Measurements from ENCODE around the gene ANOS1.
"Not testable (repeated sequence)": the region's sequence is repeated elsewhere in the genome, so short reads cannot be mapped to it uniquely, and the experiment has no call there.

Gene ANOS1

GRCh38 chrX:8546715-8547114 lies 185.2 kb downstream of the ANOS1 start:
- H3K9me2 ChIP-seq (ENCODE audit: low read depth, low read length) = no peaks in the 10 kb centered on the region
- no peaks in the 10 kb centered on the region for H3F3A ChIP-seq (ENCODE audit: insufficient read depth, low read length)
- H3K27ac ChIP-seq (ENCODE audit: low read depth, low read length, poor library complexity, severe bottlenecking) = no peak overlapping the region
- H3K79me2 ChIP-seq (ENCODE audit: insufficient read depth, low read length) = no peaks in the 10 kb centered on the region
- no peaks in the 10 kb centered on the region for H3K9me3 ChIP-seq (ENCODE audit: low read length)
- no peaks in the 10 kb centered on the region for H3K36me3 ChIP-seq (ENCODE audit: insufficient read depth, low read length)
- no peaks in the 10 kb centered on the region for H3K27me3 ChIP-seq (ENCODE audit: insufficient read depth, low read length)
- no peak overlapping the region for H3K4me2 ChIP-seq (ENCODE audit: low read length)
- H3K4me1 ChIP-seq (ENCODE audit: insufficient read depth, low read length, severe bottlenecking) = no peaks in the 10 kb centered on the region
- no peaks in the 10 kb centered on the region for H4K20me1 ChIP-seq (ENCODE audit: insufficient read depth, low read length)
- no peak overlapping the region for H3K9ac ChIP-seq (ENCODE audit: low read length)
- H2AFZ ChIP-seq (ENCODE audit: low read length) = no peak overlapping the region
- H3K4me3 ChIP-seq (ENCODE audit: low read depth, low read length, poor library complexity, severe bottlenecking) = no peak overlapping the region
- no peak for TF ChIP-seq EZH2 (IDR thresholded peaks at IDR 0.05; ENCODE audit: borderline replicate concordance, low read length)
- TF ChIP-seq, protein P1, sequence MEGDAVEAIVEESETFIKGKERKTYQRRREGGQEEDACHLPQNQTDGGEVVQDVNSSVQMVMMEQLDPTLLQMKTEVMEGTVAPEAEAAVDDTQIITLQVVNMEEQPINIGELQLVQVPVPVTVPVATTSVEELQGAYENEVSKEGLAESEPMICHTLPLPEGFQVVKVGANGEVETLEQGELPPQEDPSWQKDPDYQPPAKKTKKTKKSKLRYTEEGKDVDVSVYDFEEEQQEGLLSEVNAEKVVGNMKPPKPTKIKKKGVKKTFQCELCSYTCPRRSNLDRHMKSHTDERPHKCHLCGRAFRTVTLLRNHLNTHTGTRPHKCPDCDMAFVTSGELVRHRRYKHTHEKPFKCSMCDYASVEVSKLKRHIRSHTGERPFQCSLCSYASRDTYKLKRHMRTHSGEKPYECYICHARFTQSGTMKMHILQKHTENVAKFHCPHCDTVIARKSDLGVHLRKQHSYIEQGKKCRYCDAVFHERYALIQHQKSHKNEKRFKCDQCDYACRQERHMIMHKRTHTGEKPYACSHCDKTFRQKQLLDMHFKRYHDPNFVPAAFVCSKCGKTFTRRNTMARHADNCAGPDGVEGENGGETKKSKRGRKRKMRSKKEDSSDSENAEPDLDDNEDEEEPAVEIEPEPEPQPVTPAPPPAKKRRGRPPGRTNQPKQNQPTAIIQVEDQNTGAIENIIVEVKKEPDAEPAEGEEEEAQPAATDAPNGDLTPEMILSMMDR (IDR thresholded peaks at IDR 0.05; ENCODE audit: low read length) = no peak

DNA sequence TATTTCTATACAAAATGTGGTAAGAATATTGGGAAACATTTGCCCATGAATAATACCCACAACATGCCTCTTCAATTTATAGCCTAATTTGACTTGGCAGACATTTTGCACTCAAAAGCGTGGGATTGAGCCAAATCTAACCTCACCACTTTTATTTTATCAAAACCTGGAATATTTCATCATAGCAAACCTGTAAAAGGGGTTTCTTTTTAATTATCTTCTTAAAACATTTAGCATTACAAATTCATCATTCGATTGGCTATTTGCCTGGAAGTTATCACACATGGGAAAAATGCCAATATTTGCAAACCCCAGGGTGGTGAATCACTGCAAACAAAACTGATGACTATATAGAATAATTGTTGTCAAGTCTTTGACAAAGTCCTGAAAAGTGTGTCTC lies 211.1 kb downstream of the ANOS1 start:
- Histone ChIP-seq H3K36me3 (ENCODE audit: insufficient read depth, low read length) (no peaks in the 10 kb centered on the region), H3K4me2 (ENCODE audit: low read length) (no peak overlapping the region), H4K20me1 (ENCODE audit: insufficient read depth, low read length) (no peaks in the 10 kb centered on the region), H3F3A (ENCODE audit: insufficient read depth, low read length) (no peaks in the 10 kb centered on the region), H2AFZ (ENCODE audit: low read length) (no peak overlapping the region), H3K9ac (ENCODE audit: low read length) (no peak overlapping the region), H3K79me2 (ENCODE audit: insufficient read depth, low read length) (no peaks in the 10 kb centered on the region), H3K9me2 (ENCODE audit: low read depth, low read length) (no peaks in the 10 kb centered on the region), H3K9me3 (ENCODE audit: low read length) (no peaks in the 10 kb centered on the region), H3K4me1 (ENCODE audit: insufficient read depth, low read length, severe bottlenecking) (no peaks in the 10 kb centered on the region), H3K27ac (ENCODE audit: low read depth, low read length, poor library complexity, severe bottlenecking) (no peak overlapping the region), H3K4me3 (ENCODE audit: low read depth, low read length, poor library complexity, severe bottlenecking) (no peak overlapping the region), H3K27me3 (ENCODE audit: insufficient read depth, low read length) (no peaks in the 10 kb centered on the region)
- no peak for TF ChIP-seq EZH2 (IDR thresholded peaks at IDR 0.05; ENCODE audit: borderline replicate concordance, low read length)

- Histone ChIP-seq H3K9me3 (ENCODE audit: low read length) (no peaks in the 10 kb centered on the region), H3K27me3 (ENCODE audit: insufficient read depth, low read length) (no peaks in the 10 kb centered on the region), H4K20me1 (ENCODE audit: insufficient read depth, low read length) (no peaks in the 10 kb centered on the region), H3K79me2 (ENCODE audit: insufficient read depth, low read length) (no peaks in the 10 kb centered on the region), H3K4me2 (ENCODE audit: low read length) (no peak overlapping the region), H2AFZ (ENCODE audit: low read length) (no peak overlapping the region), H3F3A (ENCODE audit: insufficient read depth, low read length) (no peaks in the 10 kb centered on the region), H3K4me1 (ENCODE audit: insufficient read depth, low read length, severe bottlenecking) (no peaks in the 10 kb centered on the region), H3K9ac (ENCODE audit: low read length) (no peak overlapping the region), H3K36me3 (ENCODE audit: insufficient read depth, low read length) (no peaks in the 10 kb centered on the region), H3K27ac (ENCODE audit: low read depth, low read length, poor library complexity, severe bottlenecking) (no peak overlapping the region), H3K4me3 (ENCODE audit: low read depth, low read length, poor library complexity, severe bottlenecking) (no peak overlapping the region), H3K9me2 (ENCODE audit: low read depth, low read length) (no peaks in the 10 kb centered on the region)
- TF ChIP-seq, protein P1 (IDR thresholded peaks at IDR 0.05; ENCODE audit: low read length) = no peak
- no peak for TF ChIP-seq EZH2 (IDR thresholded peaks at IDR 0.05; ENCODE audit: borderline replicate concordance, low read length)
Observed at GRCh38 chrX:8520178-8520577, 211.8 kb downstream of the ANOS1 start.

DNA sequence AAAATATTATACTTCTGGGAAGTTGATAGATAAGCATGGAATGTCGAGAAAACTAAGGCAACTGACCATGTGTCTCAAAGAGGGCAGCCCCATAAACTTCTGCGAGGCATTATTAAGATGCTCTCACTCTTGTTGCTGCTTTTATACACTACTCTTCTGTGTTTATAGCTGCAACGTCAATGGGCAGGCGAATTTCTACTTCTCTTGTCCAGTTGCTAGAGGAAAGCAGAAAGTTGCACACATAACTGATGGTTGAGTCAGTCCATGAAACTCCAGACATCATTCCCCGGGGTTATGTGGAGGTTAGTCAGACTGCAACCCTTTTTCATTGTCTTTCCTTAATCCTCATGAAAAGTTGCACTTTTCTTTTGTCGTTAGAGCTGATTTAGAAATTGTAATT lies 227.5 kb downstream of the ANOS1 start:
- no peaks in the 10 kb centered on the region for H3K9me2 ChIP-seq (ENCODE audit: low read depth, low read length)
- no peaks in the 10 kb centered on the region for H3F3A ChIP-seq (ENCODE audit: insufficient read depth, low read length)
- H3K9me3 ChIP-seq (ENCODE audit: low read length) = no peaks in the 10 kb centered on the region
- no peak overlapping the region for H3K9ac ChIP-seq (ENCODE audit: low read length)
- TF ChIP-seq EZH2 (IDR thresholded peaks at IDR 0.05; ENCODE audit: borderline replicate concordance, low read length) = no peak
- TF ChIP-seq, protein P1 (IDR thresholded peaks at IDR 0.05; ENCODE audit: low read length) = no peak
- H3K27ac ChIP-seq (ENCODE audit: low read depth, low read length, poor library complexity, severe bottlenecking) = no peak overlapping the region
- H3K27me3 ChIP-seq (ENCODE audit: insufficient read depth, low read length) = no peaks in the 10 kb centered on the region
- no peak overlapping the region for H2AFZ ChIP-seq (ENCODE audit: low read length)
- no peaks in the 10 kb centered on the region for H3K36me3 ChIP-seq (ENCODE audit: insufficient read depth, low read length)
- H3K4me2 ChIP-seq (ENCODE audit: low read length) = no peak overlapping the region
- no peaks in the 10 kb centered on the region for H3K4me1 ChIP-seq (ENCODE audit: insufficient read depth, low read length, severe bottlenecking)
- no peaks in the 10 kb centered on the region for H4K20me1 ChIP-seq (ENCODE audit: insufficient read depth, low read length)
- no peak overlapping the region for H3K4me3 ChIP-seq (ENCODE audit: low read depth, low read length, poor library complexity, severe bottlenecking)
- no peaks in the 10 kb centered on the region for H3K79me2 ChIP-seq (ENCODE audit: insufficient read depth, low read length)

- not testable (repeated sequence) for H3K4me3 ChIP-seq (ENCODE audit: low read depth, low read length, poor library complexity, severe bottlenecking); H2AFZ ChIP-seq (ENCODE audit: low read length); H3F3A ChIP-seq (ENCODE audit: insufficient read depth, low read length); H3K36me3 ChIP-seq (ENCODE audit: insufficient read depth, low read length); H3K27me3 ChIP-seq (ENCODE audit: insufficient read depth, low read length); H3K4me2 ChIP-seq (ENCODE audit: low read length); H3K4me1 ChIP-seq (ENCODE audit: insufficient read depth, low read length, severe bottlenecking); H3K9ac ChIP-seq (ENCODE audit: low read length); H3K9me2 ChIP-seq (ENCODE audit: low read depth, low read length); H4K20me1 ChIP-seq (ENCODE audit: insufficient read depth, low read length); H3K27ac ChIP-seq (ENCODE audit: low read depth, low read length, poor library complexity, severe bottlenecking); H3K9me3 ChIP-seq (ENCODE audit: low read length); H3K79me2 ChIP-seq (ENCODE audit: insufficient read depth, low read length)
Observed at GRCh38 chrX:8502101-8502500, 229.8 kb downstream of the ANOS1 start.

All from OCI-LY1 (cell line).